Stimulated activated CD8-positive, alpha-beta memory T cell treated with anti-CD3 and anti-CD28 coated beads, Interleukin-15, amount 100 ng/mL, for 24 hours (primary cell): Measurements from ENCODE around the gene NT5M.

Source experiments
- DNase-seq: peaks from one replicate; pipeline ENCODE4 v3.0.0-alpha.2; 2020; ENCODE audit warnings: low read depth

The NT5M gene

GRCh38 chr17:17343896-17344506, 40.8 kb downstream of the NT5M start:
- DNase-seq: no peak

GRCh38 chr17:17344507-17345293, 41.5 kb downstream of the NT5M start:
- no peak for DNase-seq

- no peak for DNase-seq
These were observed 42.1 kb downstream of the NT5M start for GRCh38 chr17:17345294-17345597.

- DNase-seq: no peak
These were observed 42.7 kb downstream of the NT5M start for GRCh38 chr17:17345686-17346427.

- DNase-seq: no peak
These were observed 43.5 kb downstream of the NT5M start for GRCh38 chr17:17346428-17347233.

GRCh38 chr17:17347234-17347955, 44.2 kb downstream of the NT5M start:
- DNase-seq: no peak

GRCh38 chr17:17347956-17348871, 45.0 kb downstream of the NT5M start:
- DNase-seq: no peak

GRCh38 chr17:17348872-17349723, 45.9 kb downstream of the NT5M start:
- DNase-seq: no peak

GRCh38 chr17:17349724-17350106, 46.5 kb downstream of the NT5M start:
- no peak for DNase-seq

- DNase-seq: no peak
These were observed 47.5 kb downstream of the NT5M start for GRCh38 chr17:17350491-17351355.

GRCh38 chr17:17351356-17351891, 48.3 kb downstream of the NT5M start:
- no peak for DNase-seq

GRCh38 chr17:17351901-17352781, 49.0 kb downstream of the NT5M start:
- DNase-seq: no peak

- DNase-seq: no peak
These were observed 49.9 kb downstream of the NT5M start for GRCh38 chr17:17352836-17353624.

- no peak for DNase-seq
These were observed 50.7 kb downstream of the NT5M start for GRCh38 chr17:17353625-17354484.

GRCh38 chr17:17354560-17355349, 51.6 kb downstream of the NT5M start:
- DNase-seq: peak; percentile 52
